ENCODE results near the gene ST6GALNAC6.

DNA sequence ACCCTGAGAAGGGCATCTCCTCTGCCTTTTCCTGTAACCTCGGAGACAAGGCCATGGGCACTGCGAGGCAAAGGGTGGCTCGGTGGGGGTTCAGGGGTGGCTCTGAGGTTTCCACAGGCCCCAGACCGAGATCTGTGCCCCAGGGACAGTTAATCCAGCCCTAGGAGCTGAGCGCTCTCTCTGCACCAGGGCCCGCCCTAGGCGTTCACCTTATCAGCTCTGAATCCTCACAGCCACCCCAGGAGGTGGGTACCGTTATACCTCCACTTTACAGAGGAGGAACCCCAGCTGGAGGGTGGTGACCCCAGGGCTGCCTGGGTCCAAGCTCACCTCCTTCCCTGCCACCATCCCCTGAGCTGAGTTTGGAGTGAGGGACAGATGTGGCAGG, 42.7 kb downstream of the ST6GALNAC6 start:
- TF ChIP-seq, protein P1, sequence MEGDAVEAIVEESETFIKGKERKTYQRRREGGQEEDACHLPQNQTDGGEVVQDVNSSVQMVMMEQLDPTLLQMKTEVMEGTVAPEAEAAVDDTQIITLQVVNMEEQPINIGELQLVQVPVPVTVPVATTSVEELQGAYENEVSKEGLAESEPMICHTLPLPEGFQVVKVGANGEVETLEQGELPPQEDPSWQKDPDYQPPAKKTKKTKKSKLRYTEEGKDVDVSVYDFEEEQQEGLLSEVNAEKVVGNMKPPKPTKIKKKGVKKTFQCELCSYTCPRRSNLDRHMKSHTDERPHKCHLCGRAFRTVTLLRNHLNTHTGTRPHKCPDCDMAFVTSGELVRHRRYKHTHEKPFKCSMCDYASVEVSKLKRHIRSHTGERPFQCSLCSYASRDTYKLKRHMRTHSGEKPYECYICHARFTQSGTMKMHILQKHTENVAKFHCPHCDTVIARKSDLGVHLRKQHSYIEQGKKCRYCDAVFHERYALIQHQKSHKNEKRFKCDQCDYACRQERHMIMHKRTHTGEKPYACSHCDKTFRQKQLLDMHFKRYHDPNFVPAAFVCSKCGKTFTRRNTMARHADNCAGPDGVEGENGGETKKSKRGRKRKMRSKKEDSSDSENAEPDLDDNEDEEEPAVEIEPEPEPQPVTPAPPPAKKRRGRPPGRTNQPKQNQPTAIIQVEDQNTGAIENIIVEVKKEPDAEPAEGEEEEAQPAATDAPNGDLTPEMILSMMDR (conservative IDR thresholded peaks at IDR 0.05 in 1 of 2, IDR thresholded peaks at IDR 0.05 in 1 of 2; ENCODE audit: extremely low read depth in 1 of 2, insufficient read depth in 1 of 2, low read depth in 1 of 2, low read length in 2 of 2), result no peak
- no peak for TF ChIP-seq EZH2 (IDR thresholded peaks at IDR 0.05; ENCODE audit: borderline replicate concordance, low read length)

Data from mammary epithelial cell (primary cell).